ENCODE data around the gene TNFSF4. TPM values are rescaled to one million over a fixed set of nuclear protein-coding genes. Genes with fewer than 3 reads are reported as not detected.

TNFSF4 gene
- total RNA-seq (under 1 TPM; 0.08 to 0.28 (median 0.16) TPM), polyA plus RNA-seq (under 1 TPM; 0.04 to 0.26 (median 0.09) TPM)
- long read RNA-seq, donor 1, result 0 reads
- long read RNA-seq, donor 2, result 0 reads

GRCh38 chr1:173206816-173207568 is at the start of gene TNFSF4:
Gene TNFSF4 (minus strand): TSS chr1:173207331. CDS start chr1:173207176, 155 bp downstream.
- H3K4me1 ChIP-seq, result no peaks in the 10 kb centered on the region
- H3K27me3 ChIP-seq (ENCODE audit: insufficient read depth in 3 of 3, low read length in 2 of 3), result no peaks in the 10 kb centered on the region
- intact Hi-C loops (cut with DNase I), result loop anchor here in 1 of 2 donors (10.0 kb wide), 1 partner anchor 382 kb away; no protein-coding TSS in a partner anchor
- 25 to 37% (median 30%) methylated on average over 11 of the region's 11 CpGs for WGBS, 3 donors
- H3K4me3 ChIP-seq, result no peak within 1 kb of the TSS
- DNase-seq (no peak), ATAC-seq (no peak)
- no peaks in the 10 kb centered on the region for H3K36me3 ChIP-seq (ENCODE audit: insufficient read depth in 1 of 2, low read depth in 1 of 2)
- H3K9me3 ChIP-seq, result no peaks in the 10 kb centered on the region
- TF ChIP-seq CTCF (IDR thresholded peaks at IDR 0.05), result no peak
- H3K27ac ChIP-seq, result no peak within 1 kb of the TSS

- 34 to 38% (median 37%) methylated on average over 3 of the region's 3 CpGs for WGBS, 3 donors
- H3K27me3 ChIP-seq (ENCODE audit: insufficient read depth in 3 of 3, low read length in 2 of 3), result no peaks in the 10 kb centered on the region
- intact Hi-C loops (cut with DNase I), result no loop called here
- DNase-seq, result no peak
- peak; percentile 44 for TF ChIP-seq CTCF (IDR thresholded peaks at IDR 0.05)
- no peak overlapping the region for H3K27ac ChIP-seq
- no peaks in the 10 kb centered on the region for H3K9me3 ChIP-seq
- no peaks in the 10 kb centered on the region for H3K4me1 ChIP-seq
- no peak for ATAC-seq
- no peak overlapping the region for H3K4me3 ChIP-seq
- no peaks in the 10 kb centered on the region for H3K36me3 ChIP-seq (ENCODE audit: insufficient read depth in 1 of 2, low read depth in 1 of 2)
Measured at GRCh38 chr1:173255214-173255813, 48.2 kb upstream of the TNFSF4 start.

- ATAC-seq (no peak), DNase-seq (no peak)
- Histone ChIP-seq H3K9me3 (no peaks in the 10 kb centered on the region), H3K4me1 (no peaks in the 10 kb centered on the region), H3K36me3 (ENCODE audit: insufficient read depth in 1 of 2, low read depth in 1 of 2) (no peaks in the 10 kb centered on the region), H3K27me3 (ENCODE audit: insufficient read depth in 3 of 3, low read length in 2 of 3) (no peaks in the 10 kb centered on the region), H3K4me3 (no peak overlapping the region), H3K27ac (no peak overlapping the region)
- TF ChIP-seq CTCF (IDR thresholded peaks at IDR 0.05), result no peak
- intact Hi-C loops (cut with DNase I), result no loop called here
- WGBS, 3 donors, result 89 to 96% (median 93%) methylated on average over 3 of the region's 3 CpGs
Measured at GRCh38 chr1:173253046-173253445, 45.9 kb upstream of the TNFSF4 start.

GRCh38 chr1:173249349-173249748 is 42.2 kb upstream of the TNFSF4 start:
- Histone ChIP-seq H3K4me3 (no peak overlapping the region), H3K9me3 (no peaks in the 10 kb centered on the region), H3K36me3 (ENCODE audit: insufficient read depth in 1 of 2, low read depth in 1 of 2) (no peaks in the 10 kb centered on the region), H3K27me3 (ENCODE audit: insufficient read depth in 3 of 3, low read length in 2 of 3) (no peaks in the 10 kb centered on the region), H3K27ac (no peak overlapping the region), H3K4me1 (no peaks in the 10 kb centered on the region)
- DNase-seq (no peak), ATAC-seq (no peak)
- intact Hi-C loops (cut with DNase I), result no loop called here
- TF ChIP-seq CTCF (IDR thresholded peaks at IDR 0.05), result no peak

Measured in psoas muscle (tissue), 8 donors.